ENCODE measurements around the gene DHRS3.

The DHRS3 gene

DNA sequence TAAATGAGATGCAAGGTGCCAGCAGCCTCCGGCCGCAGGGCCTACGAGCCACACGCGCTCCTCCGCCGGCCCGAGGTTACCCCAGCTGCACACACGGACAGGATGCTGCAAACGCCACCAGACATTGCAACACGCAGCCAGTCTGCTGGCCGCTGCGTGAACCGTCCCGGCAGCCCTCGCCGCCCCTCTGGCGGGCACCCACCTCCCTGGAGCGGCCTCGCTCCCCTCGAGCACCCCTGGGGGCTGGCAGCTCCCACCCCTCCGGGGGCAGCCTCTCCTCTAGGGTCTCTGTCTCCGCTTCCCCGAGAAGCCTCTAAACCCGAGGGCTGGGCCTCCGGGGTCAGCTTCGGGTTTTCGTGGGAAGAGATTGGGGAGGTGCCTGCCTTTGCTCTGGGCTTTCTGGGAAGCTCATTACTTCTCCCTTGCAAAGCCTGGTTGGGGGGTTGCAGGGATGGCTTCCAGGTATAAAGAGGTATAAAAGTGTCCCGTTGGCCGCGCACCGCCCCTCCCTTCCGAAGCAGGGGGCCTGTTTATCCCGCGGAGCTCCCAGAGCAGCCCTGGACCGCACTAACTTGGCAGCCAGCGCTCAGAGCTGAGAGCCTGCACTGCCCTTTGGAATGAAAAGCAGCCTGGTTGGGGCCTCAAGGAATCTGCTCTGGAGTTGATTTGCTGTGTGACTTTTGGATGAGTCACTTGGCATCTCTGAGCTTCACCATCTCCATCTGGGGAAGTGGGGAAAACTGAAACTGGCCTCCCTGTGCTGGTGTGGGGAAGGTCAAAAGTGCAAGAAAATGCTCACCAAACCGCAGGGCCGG is 21.8 kb downstream of the DHRS3 start:
- no peak for DNase-seq

DNA sequence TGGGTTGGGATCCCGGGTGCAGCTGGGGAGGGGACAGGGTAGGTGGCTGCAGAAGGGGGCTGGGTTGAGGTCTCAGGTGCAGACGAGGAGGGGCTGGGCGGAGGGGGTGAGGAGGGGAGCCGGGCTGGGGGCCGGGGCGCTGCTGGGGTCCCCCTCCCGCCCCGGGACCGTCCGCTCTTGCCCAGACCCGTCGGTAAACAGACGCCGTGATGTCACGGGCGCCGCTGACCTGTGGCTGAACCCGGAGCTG is 22.3 kb downstream of the DHRS3 start:
- no peak for DNase-seq

DNA sequence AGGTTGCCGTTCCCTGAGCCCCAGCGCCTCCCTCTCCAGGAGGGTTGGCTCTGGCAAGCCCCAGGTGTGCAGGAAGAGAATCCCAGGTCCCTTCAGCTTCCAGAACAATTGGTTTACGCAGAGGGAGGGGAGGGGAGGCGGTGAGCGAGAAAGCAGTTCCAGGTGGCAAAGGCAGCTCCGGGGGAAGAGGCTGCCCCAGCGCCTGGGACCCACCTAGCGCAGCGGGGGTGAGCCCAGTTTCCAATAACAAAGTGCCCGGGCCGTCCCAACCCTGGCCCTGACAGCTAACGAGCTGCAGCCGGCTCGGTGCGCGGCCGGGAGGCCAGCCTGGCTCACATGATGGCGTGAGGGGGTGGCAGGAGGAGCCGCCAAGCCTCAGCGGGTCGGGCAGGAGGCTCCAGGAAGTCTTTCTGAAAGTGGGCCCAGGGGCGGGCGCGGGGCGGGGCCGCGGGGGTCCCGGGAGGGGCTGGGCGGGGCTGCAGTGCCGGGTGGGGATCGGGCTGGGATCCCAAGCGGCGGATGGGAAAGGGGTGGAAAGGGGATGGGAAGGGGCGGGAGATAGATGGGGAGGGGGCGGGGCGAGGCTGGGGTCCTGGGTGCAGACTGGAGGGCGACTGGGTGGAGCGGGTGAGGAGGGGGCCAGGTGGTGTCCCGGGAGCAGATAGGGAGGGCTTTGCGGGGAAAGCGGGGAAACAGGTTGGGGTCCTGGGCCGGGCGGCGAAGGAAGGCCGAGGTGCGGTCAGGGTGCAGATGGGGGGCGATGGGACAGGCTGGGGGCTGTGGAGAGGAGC is 22.8 kb downstream of the DHRS3 start:
- peak in 1 of 4 experiments; percentile 12 for DNase-seq

DNA sequence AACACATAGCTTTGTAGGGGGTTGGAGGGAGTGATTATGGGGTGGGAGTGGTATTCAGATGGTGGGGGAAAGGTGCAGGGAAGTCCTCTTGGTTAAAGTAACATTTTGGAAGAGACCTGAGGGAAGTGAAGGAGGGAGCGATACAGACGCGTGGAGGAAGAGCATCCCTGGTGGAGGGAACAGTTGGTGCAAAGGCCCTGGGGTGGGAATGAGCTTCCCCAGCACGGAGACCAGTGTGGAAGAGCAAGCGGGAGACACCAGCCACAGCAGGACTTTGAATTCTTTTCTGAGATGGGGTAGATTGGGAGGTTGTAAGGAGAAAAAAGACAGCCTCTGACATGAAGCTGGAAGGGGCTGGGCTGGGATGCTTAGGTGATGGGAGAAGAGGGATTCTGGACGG is 23.5 kb downstream of the DHRS3 start:
- no peak for DNase-seq

DNA sequence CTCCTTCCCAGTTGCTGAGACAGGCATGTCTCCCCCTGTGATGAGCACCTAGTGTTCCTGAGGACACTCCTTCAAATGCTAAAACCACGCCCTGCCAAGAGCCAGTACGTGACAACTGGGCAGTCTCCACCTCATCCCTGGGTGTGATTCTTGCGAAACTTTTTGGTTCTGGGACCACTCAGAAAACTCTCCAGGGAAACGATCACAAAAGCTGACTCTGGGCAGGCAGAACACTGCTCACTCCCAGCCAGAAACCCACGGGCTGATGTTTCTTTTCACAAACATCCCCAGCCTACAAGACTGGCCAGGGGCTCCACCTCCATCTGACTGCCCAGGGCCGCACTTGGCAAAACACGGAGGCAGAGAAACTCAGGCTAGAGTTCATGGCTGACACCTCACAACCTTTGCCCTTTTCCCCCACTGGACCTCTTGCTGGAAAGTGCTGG is 24.4 kb downstream of the DHRS3 start:
- DNase-seq: no peak

DNA sequence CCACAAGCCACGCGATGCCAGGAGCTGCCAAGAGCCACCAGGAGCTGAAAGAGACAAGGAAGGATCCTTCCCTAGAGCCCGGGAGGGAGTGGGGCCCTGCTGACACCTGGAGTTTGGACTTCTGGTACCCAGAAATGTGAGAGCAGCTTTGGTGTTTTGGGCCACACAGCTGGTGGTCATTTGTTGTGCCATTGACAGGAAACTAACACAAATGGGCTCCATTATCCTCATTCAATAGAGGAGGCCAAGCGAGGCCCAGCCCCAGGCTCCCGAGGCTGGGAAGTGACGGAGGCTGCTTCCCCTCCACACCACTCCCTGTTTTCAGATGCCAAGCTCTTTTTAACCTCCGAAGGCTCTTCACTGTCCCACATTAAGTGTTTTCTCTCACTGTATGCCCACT is 25.5 kb downstream of the DHRS3 start:
- no peak for DNase-seq

DNA sequence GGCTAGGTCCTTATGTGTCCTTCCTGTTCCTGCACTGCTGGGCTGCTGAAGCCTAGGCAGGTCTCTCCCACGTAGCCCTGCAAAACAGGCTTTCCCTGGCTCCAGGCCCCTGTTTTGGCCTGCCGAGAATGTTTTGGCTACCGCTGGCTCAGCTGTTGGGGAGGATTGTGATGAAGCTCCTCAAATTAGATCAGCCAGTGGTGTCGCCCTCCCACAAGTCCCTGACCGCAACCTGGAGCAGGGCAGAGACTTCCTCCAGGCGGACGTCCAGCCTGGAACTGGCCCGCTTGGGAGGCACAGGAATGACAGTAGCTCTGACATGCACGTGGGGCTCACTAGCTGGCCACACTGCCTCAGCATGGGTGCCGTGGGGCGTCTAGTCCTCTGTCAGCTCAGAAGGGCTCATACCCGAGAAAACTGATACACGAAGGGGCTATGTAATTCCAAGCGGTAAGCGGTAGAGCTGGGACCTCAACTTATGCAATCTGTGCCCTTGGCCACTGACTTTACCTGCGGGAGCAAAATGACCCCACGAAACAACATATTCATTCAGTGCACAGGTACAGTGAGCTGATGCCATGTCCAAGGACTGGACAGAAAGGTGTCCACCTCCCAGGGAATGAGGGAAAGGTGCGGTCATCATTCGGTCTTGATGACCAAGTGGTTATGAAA is 26.6 kb downstream of the DHRS3 start:
- no peak for DNase-seq

DNA sequence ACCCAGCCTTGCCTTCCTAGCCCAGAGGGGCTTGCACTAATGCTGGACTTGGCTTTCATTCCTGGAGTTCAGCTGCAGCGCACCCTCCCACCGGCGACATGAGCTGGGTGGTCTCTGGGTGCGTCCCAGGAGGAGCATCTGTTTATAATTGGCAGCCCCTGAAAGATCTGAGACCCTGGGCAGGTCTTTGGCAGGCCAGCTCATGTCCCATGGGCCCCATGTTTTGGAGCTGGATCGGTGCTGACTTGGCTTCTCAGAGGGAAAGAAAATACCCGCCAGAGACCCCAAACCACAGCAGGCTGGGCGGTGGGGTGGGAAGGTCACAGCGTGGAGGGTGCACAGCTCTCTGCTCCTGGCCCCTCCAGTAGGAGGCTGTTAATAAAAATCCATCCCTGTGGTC is 29.3 kb downstream of the DHRS3 start:
- no peak for DNase-seq

DNA sequence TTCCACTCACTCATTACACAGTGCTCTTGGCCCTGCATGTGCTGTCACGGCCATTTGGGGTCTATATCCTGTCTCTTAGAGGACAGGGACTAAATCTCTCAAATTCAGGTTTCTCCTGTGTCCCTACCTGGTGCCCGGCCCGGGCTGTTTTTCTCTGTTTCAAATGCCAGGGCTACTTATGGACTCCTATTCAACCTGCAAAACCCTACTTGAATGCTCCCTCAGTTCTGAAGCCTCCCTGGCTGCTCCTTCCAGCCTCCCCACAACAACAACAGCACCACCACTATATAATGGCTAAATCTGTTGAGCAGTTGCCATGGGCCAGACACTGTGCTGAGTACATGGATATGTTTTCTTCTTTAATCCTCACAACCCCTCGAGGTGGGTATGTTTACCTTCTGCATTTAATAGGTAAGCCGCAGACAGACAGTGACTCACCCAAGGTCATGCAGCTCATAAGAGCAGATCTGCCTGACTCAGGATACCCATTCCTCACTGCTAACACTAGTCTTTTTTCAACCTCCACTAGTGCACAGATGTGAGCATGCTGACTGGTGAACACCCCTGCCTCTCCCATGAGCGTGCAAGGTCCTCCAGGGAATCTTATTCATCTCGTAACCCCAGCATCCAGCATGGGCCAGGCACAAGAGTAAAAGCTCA is 29.9 kb downstream of the DHRS3 start:
- DNase-seq: no peak

DNA sequence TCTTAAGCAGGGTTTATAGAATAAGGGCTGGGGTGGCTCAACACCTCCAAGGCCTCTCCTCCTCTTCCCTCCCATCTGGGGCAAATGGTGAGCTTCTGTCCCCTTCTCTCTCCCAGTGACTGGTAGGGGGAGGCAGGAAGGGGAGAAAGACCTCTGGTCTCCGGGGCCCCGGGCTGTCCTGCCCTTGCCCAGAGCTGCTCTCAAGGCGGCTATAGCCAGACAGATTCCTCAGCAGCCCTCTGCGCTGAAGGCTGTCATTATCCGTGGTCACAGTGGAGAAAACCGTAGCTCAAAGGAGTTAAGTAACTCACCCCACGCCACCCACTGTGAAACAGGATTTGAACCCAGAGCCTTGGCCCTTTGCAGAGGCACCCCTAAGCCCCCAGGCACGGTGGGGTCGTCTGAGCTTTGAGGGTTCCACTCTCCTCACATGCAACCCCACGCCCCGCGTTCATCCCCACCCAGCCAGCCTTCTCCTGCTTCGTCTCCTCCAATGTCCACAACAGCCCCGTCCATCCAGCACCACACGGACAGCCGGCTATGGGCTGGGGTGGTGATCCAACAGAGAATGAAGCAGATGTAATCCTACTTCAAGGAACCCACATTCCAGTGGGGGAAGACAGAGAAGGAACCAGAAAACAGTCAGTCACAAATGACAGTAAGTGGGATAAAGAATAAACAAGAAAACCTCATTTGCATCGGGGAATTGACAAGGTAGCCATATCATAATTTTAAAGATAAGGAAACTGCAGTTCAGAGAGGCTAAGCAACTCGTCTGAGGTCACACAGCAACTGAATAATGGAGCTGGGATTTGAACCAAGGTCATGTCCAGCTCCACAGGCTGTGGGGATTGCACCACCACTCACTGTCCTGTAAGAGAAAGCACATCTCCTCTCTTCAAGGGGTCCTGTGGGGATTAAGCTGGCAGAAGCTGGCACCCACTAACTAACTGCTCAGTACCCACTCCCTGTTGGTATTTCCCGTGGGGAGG is 31.8 kb downstream of the DHRS3 start:
- DNase-seq: no peak

DNA sequence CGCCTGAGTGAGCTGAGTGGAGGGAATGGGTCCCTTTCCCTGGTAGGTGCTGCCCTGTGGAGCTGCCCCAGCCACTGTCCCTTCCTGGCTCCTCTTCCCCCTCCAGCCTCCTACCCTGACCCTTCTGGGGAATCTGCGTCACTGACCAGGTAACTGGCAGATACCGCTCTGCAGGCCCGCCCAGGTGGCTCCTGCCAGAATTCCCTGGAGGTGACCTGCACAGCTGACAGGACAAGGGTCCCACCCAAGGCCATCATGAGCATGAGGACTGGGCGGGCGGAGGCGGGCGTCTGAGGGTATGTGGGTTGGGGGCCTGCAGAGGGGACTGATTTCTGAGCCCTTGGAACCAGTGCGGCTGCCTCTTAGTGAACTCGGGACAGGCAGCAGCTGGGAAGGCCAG is 32.5 kb downstream of the DHRS3 start:
- no peak for DNase-seq

DNA sequence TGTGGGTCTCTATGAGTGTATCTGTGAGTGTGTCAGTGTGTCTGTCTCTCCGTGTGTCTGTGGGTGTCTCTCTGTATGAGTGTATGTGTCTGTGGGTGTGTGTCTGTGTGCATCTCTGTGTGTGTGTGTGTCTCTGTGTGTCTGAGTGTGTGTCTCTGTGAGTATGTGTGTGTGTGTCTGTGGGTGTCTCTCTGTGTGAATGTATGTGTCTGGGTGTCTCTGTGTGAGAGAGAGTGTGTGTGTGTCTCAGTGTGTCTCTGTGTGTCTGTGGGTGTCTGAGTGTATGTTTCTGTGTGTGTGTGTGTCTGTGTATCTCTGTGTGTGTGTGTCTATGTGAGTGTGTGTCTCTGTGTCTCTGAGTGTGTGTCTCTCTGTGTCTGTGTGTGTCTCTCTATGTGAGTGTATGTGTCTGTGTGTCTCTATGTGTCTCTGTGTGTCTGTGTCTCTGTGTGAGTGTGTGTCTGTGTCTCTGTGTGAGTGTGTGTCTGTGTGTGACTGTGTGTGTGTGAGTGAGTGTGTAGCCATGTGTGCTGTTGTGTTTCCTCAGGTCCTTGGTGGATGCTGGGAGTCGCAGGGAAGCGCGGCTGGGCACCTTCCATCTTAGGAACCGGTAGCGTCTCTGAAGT is 33.0 kb downstream of the DHRS3 start:
- no peak for DNase-seq

DNA sequence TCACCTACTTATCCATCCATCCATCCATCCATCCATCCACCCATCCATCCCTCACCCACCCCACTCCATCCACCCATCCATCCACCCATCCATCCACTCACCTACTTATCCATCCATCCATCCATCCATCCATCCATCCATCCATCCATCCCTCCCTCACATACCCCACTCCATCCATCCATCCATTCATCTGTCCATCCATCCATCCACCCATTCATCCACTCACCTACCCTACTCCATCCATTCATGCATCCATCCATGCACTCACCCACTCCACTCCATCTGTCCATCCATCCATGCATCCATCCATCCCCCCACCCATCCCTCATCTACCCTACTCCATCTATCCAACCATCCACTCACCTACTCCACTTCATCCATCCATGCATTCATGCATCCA is 34.5 kb downstream of the DHRS3 start:
- no peak for DNase-seq

DNA sequence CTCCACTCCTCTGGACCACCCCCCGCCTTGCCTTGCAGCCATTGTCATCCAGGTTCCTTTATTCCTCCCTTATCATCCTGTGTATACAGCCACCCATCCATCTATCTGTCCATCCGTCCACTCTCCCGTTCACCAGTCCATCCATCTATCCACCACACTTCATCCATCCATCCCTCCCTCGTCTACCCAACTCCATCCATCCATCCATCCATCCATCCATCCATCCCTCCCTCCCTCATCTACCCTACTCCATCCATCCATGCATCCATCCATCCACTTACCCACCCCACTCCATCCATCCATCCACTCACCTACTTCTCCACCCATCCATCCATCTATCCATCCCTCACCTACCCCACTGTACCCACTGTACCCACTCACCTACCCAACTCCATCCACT is 35.4 kb downstream of the DHRS3 start:
- DNase-seq: no peak

DNA sequence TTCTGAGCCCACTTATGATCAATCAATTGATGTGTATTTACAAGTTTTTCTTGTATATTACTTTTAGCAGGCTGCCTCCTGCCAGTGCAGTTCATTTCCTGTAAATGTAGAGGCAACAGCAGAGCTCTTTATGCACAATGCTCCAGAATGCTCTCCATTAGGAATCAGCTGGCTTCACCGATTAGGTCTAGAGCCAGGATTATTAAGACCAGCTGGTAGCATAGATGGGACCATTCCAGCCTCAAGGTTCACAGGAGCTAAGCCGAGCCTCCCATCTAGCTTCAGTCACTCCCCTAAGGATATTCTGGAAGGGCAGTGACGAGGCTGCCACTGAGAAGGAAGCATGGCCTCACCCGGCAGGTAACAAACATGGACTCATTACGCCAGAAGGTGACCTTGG is 36.8 kb downstream of the DHRS3 start:
- no peak for DNase-seq

DNA sequence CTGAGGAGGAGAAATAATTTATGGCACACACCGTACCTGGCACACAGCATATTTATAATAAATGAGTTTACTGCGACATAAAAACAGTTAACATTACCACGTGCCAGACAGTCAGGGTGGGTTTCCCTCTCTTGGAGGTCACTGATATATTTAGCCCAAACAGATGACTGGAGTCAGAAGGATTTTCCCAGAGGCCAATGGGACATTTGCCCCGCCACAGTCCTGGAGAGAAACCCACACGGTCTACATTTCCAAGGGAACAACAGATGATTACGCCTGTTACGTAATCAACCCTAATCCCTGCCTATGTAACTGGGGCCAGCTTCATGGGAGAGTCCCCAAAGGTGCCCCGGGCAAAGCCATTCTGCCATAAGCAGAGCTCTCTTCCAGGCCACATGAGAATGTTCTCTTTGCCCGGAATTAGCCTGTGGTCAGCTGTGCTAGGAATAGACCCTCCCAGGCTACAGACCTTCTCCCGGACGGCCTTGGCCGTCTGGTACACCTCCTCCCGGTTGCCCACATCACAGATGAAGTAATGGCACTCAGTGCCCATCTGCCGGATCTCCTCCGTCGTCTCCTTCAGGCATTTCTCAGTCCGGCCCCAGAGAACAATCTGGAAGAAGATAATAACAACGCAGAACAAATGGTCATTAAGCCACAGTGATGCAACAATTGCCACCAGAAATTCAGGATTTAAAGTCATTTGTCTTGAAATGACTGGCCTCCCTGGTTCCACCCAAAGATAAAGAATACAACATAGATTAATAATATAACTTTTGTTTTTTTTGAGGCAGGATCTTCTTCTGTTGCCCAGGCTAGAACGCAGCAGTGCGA is 37.7 kb downstream of the DHRS3 start:
- no peak for DNase-seq

DNA sequence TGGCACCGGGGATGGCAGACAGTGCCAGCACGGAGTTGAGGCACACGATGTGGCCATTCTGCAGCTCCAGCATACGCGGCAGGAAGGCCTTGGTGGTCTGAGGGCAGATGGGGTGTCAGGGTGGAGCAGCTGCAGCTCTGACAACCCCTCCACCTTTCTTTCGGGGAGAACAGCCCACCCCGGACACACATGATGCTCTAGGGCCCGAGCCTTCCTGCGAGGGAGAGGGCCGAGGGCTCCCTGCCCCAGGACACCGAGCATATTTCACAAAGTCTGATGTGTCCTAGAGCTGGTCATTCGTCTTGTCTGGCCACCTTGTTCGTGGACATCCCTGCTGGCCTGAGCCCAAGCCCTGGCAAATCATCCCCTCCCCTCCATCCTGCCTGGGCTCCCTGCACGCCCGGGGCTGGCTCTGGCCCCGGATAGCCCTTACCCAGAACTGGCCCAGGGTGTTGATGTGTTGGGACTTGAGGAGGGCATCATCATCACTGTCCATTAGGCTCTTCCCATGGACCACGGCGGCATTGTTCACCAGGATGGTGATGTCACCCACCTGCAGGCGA is 39.1 kb downstream of the DHRS3 start:
- no peak for DNase-seq

DNA sequence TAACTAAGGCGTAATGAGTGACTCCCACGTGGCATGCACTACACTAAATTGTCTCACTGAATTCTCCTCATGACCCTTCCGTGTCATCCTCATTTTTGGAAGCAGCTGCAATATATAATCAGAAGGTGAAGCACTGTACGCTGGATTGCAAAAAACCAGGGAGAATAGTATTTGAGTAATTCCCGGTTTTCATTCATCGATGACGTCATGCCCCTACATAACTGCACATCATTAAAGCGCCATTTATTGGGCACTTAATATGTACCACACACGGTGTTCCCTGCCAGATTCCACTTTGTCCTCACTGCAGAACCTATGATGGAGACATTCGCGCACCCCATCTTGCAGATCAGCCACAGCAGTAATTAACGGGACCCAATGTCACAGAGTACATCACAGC is 41.0 kb downstream of the DHRS3 start:
- DNase-seq: no peak

DNA sequence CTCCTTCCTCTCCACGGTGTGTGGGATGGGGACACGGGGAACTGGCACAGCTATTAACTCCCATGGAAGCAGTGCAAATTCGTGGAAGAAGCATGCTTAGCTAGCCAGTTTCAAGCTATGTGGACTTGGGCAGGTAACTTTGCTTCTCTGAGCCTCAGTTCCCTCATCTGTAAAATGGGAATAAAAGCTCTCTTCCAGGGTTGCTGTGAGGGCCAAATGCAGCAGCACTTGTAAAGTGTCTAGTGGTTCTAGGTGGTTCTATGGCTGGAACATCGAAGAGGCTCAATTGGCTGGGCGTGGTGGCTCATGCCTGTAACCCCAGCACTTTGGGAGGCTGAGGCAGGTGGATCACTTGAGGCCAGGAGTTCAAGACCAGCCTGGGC is 43.3 kb downstream of the DHRS3 start:
- no peak for DNase-seq

DNA sequence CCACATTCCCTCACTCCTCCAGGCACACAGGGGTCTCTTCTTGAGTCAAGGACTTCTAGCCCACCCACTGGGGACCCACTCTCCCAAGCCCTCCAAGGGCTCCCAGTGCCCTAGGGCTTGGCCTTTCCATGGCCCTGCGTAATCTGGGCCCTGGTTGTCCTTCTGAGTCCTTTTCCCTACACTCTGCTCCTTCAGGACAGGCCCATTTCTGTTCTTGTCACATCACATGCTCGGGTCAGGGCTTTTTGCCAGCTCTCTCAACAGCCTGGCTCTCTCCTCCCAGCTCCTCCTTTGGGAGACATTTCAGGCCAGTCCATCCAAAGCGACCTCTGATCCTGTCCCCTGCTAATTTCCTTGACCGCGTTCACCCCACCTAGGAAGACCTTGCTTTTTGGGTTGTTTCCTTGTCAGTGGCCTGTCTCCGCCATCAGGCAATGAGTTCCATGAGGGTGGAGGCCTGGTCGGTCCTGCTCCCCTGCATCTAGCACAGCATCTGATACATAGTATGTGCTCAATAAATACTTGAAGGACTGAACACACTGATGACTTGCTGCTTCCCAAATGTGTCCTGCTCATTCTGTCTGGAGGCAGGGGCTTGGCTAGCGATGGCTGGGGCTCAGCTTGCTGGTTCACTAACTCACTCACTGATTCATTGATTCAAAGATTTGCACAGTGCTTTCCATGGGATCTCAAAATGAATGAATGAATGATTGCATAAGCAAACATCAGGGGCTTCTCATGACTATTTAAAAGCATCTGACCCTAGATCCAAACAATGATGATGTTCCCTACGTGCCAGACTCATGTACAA is 44.8 kb downstream of the DHRS3 start:
- no peak for DNase-seq

Measured in activated naive CD4-positive, alpha-beta T cell (primary cell).